ENCODE data around the gene FASLG.

GRCh38 chr1:172612478-172612877, 46.4 kb upstream of the FASLG start:
- TF ChIP-seq CTCF (IDR thresholded peaks at IDR 0.05): no peak
- no peak for TF ChIP-seq EP300 (IDR thresholded peaks at IDR 0.05)
- TF ChIP-seq POLR2A (IDR thresholded peaks at IDR 0.05): no peak

Data from ovary (tissue), 3 donors.